Smooth muscle cell (in vitro differentiated cells): Measurements from ENCODE around the gene DHODH. TPM values are rescaled to one million over a fixed set of nuclear protein-coding genes. Genes with fewer than 3 reads are reported as not detected.

Source experiments
- DNase-seq: peaks from one replicate; lab custom pipeline; 2025; ENCODE audit not compliant: unreplicated experiment; lab: John Stamatoyannopoulos, UW
- H2AFZ ChIP-seq: fragments of 200-600 bp; sonication (generic); 2 replicates; pipeline ENCODE4 v1.6.0; 2016; ENCODE audit warnings: antibody characterized with exemption, low read depth, mild to moderate bottlenecking
- H3F3A ChIP-seq: fragments of 200-600 bp; sonication (generic); 2 replicates; pipeline ENCODE4 v1.6.0; 2017; ENCODE audit warnings: antibody characterized with exemption, low read depth
- H3K27ac ChIP-seq: fragments of 200-600 bp; sonication (generic); 2 replicates; pipeline ENCODE4 v1.5.1; 2016; ENCODE audit warnings: low read depth, mild to moderate bottlenecking
- H3K27me3 ChIP-seq: fragments of 200-600 bp; sonication (generic); 2 replicates; pipeline ENCODE4 v1.6.1; 2016; ENCODE audit warnings: low read depth, mild to moderate bottlenecking
- H3K36me3 ChIP-seq: fragments of 200-600 bp; sonication (generic); 2 replicates; pipeline ENCODE4 v1.5.1; 2016; ENCODE audit warnings: low read depth
- H3K4me1 ChIP-seq: fragments of 200-600 bp; sonication (generic); 2 replicates; pipeline ENCODE4 v1.5.1; 2016; ENCODE audit warnings: low read depth
- H3K4me2 ChIP-seq: fragments of 200-600 bp; sonication (generic); 2 replicates; pipeline ENCODE4 v1.6.0; 2016; ENCODE audit warnings: mild to moderate bottlenecking
- H3K4me3 ChIP-seq: fragments of 200-600 bp; sonication (generic); 2 replicates; pipeline ENCODE4 v1.5.1; 2016; ENCODE audit warnings: mild to moderate bottlenecking
- H3K79me2 ChIP-seq: fragments of 200-600 bp; sonication (generic); 2 replicates; pipeline ENCODE4 v1.6.0; 2016; ENCODE audit warnings: low read depth, mild to moderate bottlenecking
- H3K9ac ChIP-seq: fragments of 200-600 bp; sonication (generic); 2 replicates; pipeline ENCODE4 v1.6.0; 2016; ENCODE audit warnings: low read depth
- H3K9me3 ChIP-seq: fragments of 200-600 bp; sonication (generic); replicated peaks from 2 replicates; pipeline ENCODE4 v1.5.1; 2016; ENCODE audit warnings: low read depth
- H4K20me1 ChIP-seq: fragments of 200-600 bp; sonication (generic); 2 replicates; pipeline ENCODE4 v1.6.0; 2016; ENCODE audit warnings: low read depth
- CTCF ChIP-seq: fragments of 200-600 bp; sonication (generic); IDR thresholded peaks from 2 replicates; pipeline ENCODE4 v1.5.1; 2017; ENCODE audit warnings: borderline replicate concordance, mild to moderate bottlenecking, antibody characterized with exemption; ENCODE audit not compliant: insufficient read depth, poor library complexity, severe bottlenecking
- WGBS: methylation state at CpG from one replicate; pipeline ENCODE4 v1.1.7; 2016; ENCODE audit warnings: low lambda C conversion rate; 5-methylcytosine and 5-hydroxymethylcytosine counted together
- polyA plus RNA-seq: library from polyadenylated mRNA; unstranded; fragments of >200 nt; fragmentation: Nextera tagmentation; extraction: Ambion mirVana; gene quantifications from 2 replicates; pipeline ENCODE4 v1.2.1, GENCODE V29; 2016
- total RNA-seq: library from RNA; depleted of rRNA; stranded (reverse); fragments of >200 nt; gene quantifications from 2 replicates; pipeline ENCODE4 v1.2.3, GENCODE V29; 2014

DHODH gene
- total and polyA plus RNA-seq, 2 experiments from 2014 or later: 5.0 to 6.2 TPM

DNA sequence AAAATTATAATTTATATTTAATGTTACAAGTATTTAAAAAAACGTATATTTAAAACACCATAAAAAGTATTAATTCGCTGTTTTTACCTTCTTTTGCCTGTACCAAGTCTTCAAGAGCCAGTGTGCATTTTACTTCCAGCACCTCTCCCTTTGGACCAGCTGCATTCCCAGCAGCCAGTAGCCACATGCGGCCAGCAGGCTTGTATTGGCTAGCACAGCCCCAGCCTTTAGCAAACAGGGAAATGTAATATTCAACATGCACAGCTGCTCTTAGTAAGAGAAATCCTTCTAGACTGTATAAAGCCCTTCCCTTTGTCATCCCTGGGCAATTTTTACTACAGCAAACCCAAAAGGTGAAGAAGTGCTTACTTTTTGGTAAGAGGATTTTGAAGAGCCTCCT is 6.6 kb downstream of the DHODH start:
- no peaks in the 10 kb centered on the region for H4K20me1 ChIP-seq
- no peak overlapping the region for H2AFZ ChIP-seq
- H3K4me2 ChIP-seq: no peak overlapping the region
- DNase-seq: no peak
- no peaks in the 10 kb centered on the region for H3F3A ChIP-seq
- H3K36me3 ChIP-seq: no peaks in the 10 kb centered on the region
- no peaks in the 10 kb centered on the region for H3K79me2 ChIP-seq
- H3K9me3 ChIP-seq: no peaks in the 10 kb centered on the region
- H3K27ac ChIP-seq: no peak overlapping the region
- no peaks in the 10 kb centered on the region for H3K4me1 ChIP-seq
- no peak overlapping the region for H3K9ac ChIP-seq
- no peak for TF ChIP-seq CTCF
- H3K27me3 ChIP-seq: no peaks in the 10 kb centered on the region
- WGBS: 95% methylated on average over 3 of the region's 3 CpGs
- H3K4me3 ChIP-seq: no peak overlapping the region

GRCh38 chr16:72018470-72018869 is 9.9 kb downstream of the DHODH start:
- Histone ChIP-seq H3K9me3 (no peaks in the 10 kb centered on the region), H3K27ac (no peak overlapping the region), H3K4me3 (no peak overlapping the region), H3K4me1 (no peaks in the 10 kb centered on the region), H4K20me1 (no peaks in the 10 kb centered on the region), H3K9ac (no peak overlapping the region), H3K4me2 (no peak overlapping the region), H3F3A (no peaks in the 10 kb centered on the region), H3K79me2 (no peaks in the 10 kb centered on the region), H3K36me3 (no peaks in the 10 kb centered on the region), H2AFZ (no peak overlapping the region), H3K27me3 (no peaks in the 10 kb centered on the region)
- no peak for TF ChIP-seq CTCF
- WGBS: 95% methylated on average over 9 of the region's 9 CpGs
- no peak for DNase-seq

DNA sequence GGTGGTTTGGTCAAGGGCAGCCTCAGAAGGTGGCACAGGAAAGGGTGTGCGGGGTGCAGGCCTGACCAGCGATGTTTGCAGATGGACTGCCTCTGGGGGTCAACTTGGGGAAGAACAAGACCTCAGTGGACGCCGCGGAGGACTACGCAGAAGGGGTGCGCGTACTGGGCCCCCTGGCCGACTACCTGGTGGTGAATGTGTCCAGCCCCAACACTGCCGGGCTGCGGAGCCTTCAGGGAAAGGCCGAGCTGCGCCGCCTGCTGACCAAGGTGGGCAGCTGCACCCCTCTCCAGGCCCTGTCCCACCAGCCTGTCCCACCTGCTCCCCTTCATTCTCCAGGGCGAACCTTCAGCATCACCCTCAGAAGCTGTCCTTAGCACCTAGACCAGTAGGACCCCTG is 12.5 kb downstream of the DHODH start:
- H3K36me3 ChIP-seq: no peaks in the 10 kb centered on the region
- no peaks in the 10 kb centered on the region for H3K9me3 ChIP-seq
- no peaks in the 10 kb centered on the region for H4K20me1 ChIP-seq
- H3F3A ChIP-seq: no peaks in the 10 kb centered on the region
- H2AFZ ChIP-seq: no peak overlapping the region
- no peak for DNase-seq
- no peak overlapping the region for H3K4me2 ChIP-seq
- no peaks in the 10 kb centered on the region for H3K27me3 ChIP-seq
- peak; percentile 35 for TF ChIP-seq CTCF
- H3K79me2 ChIP-seq: no peaks in the 10 kb centered on the region
- no peak overlapping the region for H3K9ac ChIP-seq
- no peak overlapping the region for H3K4me3 ChIP-seq
- H3K4me1 ChIP-seq: no peaks in the 10 kb centered on the region
- no peak overlapping the region for H3K27ac ChIP-seq
- WGBS: 74% methylated on average over 13 of the region's 15 CpGs

DNA sequence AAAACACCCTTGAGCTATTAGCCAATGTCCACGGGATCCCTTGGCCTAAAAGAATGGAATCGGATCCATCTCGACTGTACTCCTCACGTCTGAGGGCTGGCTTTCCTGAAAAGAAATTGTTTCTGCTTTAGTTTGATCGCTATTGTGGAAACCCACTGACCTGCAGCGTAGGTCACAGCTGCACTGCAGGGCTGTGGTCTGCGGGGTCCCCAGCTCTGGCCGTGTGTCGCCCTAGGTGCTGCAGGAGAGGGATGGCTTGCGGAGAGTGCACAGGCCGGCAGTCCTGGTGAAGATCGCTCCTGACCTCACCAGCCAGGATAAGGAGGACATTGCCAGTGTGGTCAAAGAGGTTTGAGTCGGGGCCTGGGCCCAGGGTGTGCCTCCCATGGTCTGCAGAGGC is 13.6 kb downstream of the DHODH start:
- Histone ChIP-seq H3K9ac (no peak overlapping the region), H3K27ac (no peak overlapping the region), H4K20me1 (no peaks in the 10 kb centered on the region), H3K36me3 (no peaks in the 10 kb centered on the region), H3K4me2 (no peak overlapping the region), H3K9me3 (no peaks in the 10 kb centered on the region), H3F3A (no peaks in the 10 kb centered on the region), H2AFZ (no peak overlapping the region), H3K27me3 (no peaks in the 10 kb centered on the region), H3K79me2 (no peaks in the 10 kb centered on the region), H3K4me1 (no peaks in the 10 kb centered on the region), H3K4me3 (no peak overlapping the region)
- 92% methylated on average over 13 of the region's 13 CpGs for WGBS
- no peak for TF ChIP-seq CTCF
- DNase-seq: no peak
